Psoas muscle (tissue), 8 donors: ENCODE measurements around the gene ACTN4. TPM values are rescaled to one million over a fixed set of nuclear protein-coding genes. Genes with fewer than 3 reads are reported as not detected.

Experiments
- ATAC-seq, 4 donors: fragments of 200-7000 bp; cut with Tn5 transposase; one replicate each; pipeline ENCODE4 v1.9.1; 2020; ENCODE audit warnings: moderate library complexity in 3 of 4, mild to moderate bottlenecking in 2 of 4
- DNase-seq, 2 donors: peaks; one replicate each; pipeline ENCODE4 v3.0.0-alpha.2; 2020
- H3K27ac ChIP-seq: fragments of 200-600 bp; one replicate; pipeline ENCODE4 v1.8.0; 2022
- H3K27me3 ChIP-seq, 3 donors: fragments of 200-600 bp in 1 of 3; one replicate each; pipeline versions ENCODE4 v1.6.1 to v1.8.0; 2013 to 2022; ENCODE audit warnings: low read length in 2 of 3, mild to moderate bottlenecking in 2 of 3, moderate library complexity in 1 of 3; ENCODE audit not compliant: insufficient read depth in 3 of 3
- H3K36me3 ChIP-seq, 2 donors: fragments of 200-600 bp in 1 of 2; one replicate each; pipeline versions ENCODE4 v1.6.1 to v1.8.0; 2013 to 2022; ENCODE audit warnings: low read depth in 1 of 2, mild to moderate bottlenecking in 1 of 2, moderate library complexity in 1 of 2; ENCODE audit not compliant: insufficient read depth in 1 of 2
- H3K4me1 ChIP-seq: fragments of 200-600 bp; one replicate; pipeline ENCODE4 v1.8.0; 2022
- H3K4me3 ChIP-seq: fragments of 200-600 bp; one replicate; pipeline ENCODE4 v1.8.0; 2022; ENCODE audit warnings: mild to moderate bottlenecking
- H3K9me3 ChIP-seq: fragments of 200-600 bp; one replicate; pipeline ENCODE4 v1.8.0; 2022
- WGBS, 3 donors: extraction: QIAGEN DNeasy Blood & Tissue Kit; methylation state at CpG; one replicate each; pipeline versions ENCODE4 v1.1.6 to v1.1.7; 2013; 5-methylcytosine and 5-hydroxymethylcytosine counted together
- intact Hi-C, 2 donors: fragments of 100-400 bp; cut with DNase I; formaldehyde crosslinking; loops; one replicate each; pipeline versions ENCODE4 v1.11.0 to v1.14.2; 2022
- polyA plus RNA-seq, 3 donors: library from polyadenylated mRNA; stranded (reverse); fragments of 200-250 nt; gene quantifications; one replicate each; pipeline ENCODE4 v1.2.3, GENCODE V29; 2013
- total RNA-seq, 4 donors: library from RNA; stranded (reverse); fragmentation: NEBNext Ultra II Directional in 2 of 4; extraction: Animal tissue kit (Norgen Biotek cat#: 25700) in 2 of 4; gene quantifications; one replicate each; pipeline versions ENCODE4 v1.2.1 to v1.2.4, GENCODE V29; 2021 to 2023
- TF ChIP-seq, protein P1 (sequence below): fragments of 200-600 bp; IDR thresholded peaks from one replicate; pipeline ENCODE4 v1.8.0; 2022; ENCODE audit warnings: antibody characterized with exemption
- donor health status: healthy with polysubstance abuse.
- donor health status: DM: no; HTN: no; CAD: no; lungs with moderate emphysema.
- donor health status: Bipolar disorder and iron deficiency.
- donor health status: healthy.
- donor health status: DM: yes; HTN: yes; CAD: no.
- donor health status: DM: no; HTN: no; CAD: no.
- donor health status: DM: no; HTN: no; CAD: no.
- donor health status: DM: yes; HTN: yes; CAD: no.

Gene ACTN4
- total and polyA plus RNA-seq, 7 donors, result 38.3 to 127 (median 79.9) TPM

GRCh38 chr19:38664503-38665211 lies 17.2 kb downstream of the ACTN4 start:
- peaks cover 95% of the 10 kb centered on the region for H3K4me1 ChIP-seq
- H3K9me3 ChIP-seq, result no peaks in the 10 kb centered on the region
- TF ChIP-seq, protein P1, sequence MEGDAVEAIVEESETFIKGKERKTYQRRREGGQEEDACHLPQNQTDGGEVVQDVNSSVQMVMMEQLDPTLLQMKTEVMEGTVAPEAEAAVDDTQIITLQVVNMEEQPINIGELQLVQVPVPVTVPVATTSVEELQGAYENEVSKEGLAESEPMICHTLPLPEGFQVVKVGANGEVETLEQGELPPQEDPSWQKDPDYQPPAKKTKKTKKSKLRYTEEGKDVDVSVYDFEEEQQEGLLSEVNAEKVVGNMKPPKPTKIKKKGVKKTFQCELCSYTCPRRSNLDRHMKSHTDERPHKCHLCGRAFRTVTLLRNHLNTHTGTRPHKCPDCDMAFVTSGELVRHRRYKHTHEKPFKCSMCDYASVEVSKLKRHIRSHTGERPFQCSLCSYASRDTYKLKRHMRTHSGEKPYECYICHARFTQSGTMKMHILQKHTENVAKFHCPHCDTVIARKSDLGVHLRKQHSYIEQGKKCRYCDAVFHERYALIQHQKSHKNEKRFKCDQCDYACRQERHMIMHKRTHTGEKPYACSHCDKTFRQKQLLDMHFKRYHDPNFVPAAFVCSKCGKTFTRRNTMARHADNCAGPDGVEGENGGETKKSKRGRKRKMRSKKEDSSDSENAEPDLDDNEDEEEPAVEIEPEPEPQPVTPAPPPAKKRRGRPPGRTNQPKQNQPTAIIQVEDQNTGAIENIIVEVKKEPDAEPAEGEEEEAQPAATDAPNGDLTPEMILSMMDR, result no peak
- DNase-seq (peak in 1 of 2 donors; percentile 57), ATAC-seq (peak in 2 of 4 donors; percentile 4 to 11)
- H3K27ac ChIP-seq, result peak overlapping the region; percentile 95
- H3K4me3 ChIP-seq, result peak overlapping the region; percentile 49
- H3K36me3 ChIP-seq, result peaks cover 0 to 5% of the 10 kb centered on the region in 2 donors
- intact Hi-C loops, result loop anchor here in 1 of 2 donors (5.0 kb wide), 1 partner anchor 33 kb away; no protein-coding TSS in a partner anchor
- 13 to 40% (median 18%) methylated on average over 7 of the region's 7 CpGs for WGBS, 3 donors
- no peaks in the 10 kb centered on the region for H3K27me3 ChIP-seq

- Histone ChIP-seq H3K4me3 (peak overlapping the region; percentile 49), H3K36me3 (peaks cover 0 to 5% of the 10 kb centered on the region in 2 donors), H3K9me3 (no peaks in the 10 kb centered on the region), H3K27me3 (no peaks in the 10 kb centered on the region), H3K27ac (peak overlapping the region; percentile 95), H3K4me1 (peaks cover 95% of the 10 kb centered on the region)
- DNase-seq, result peak in 1 of 2 donors; percentile 24
- intact Hi-C loops, result no loop called here
- TF ChIP-seq, protein P1, result no peak
- ATAC-seq, result no peak
- WGBS, 3 donors, result 53 to 68% (median 58%) methylated on average over 12 to 13 of the region's 13 CpGs
Measured at GRCh38 chr19:38665219-38665931, 17.9 kb downstream of the ACTN4 start.

- DNase-seq (peak; percentile 56 to 75), ATAC-seq (peak in 2 of 4 donors; percentile 7)
- H3K9me3 ChIP-seq, result no peaks in the 10 kb centered on the region
- TF ChIP-seq, protein P1, result no peak
- H3K27ac ChIP-seq, result peak overlapping the region; percentile 95
- peak overlapping the region; percentile 49 for H3K4me3 ChIP-seq
- peaks cover 100% of the 10 kb centered on the region for H3K4me1 ChIP-seq
- no peaks in the 10 kb centered on the region for H3K27me3 ChIP-seq
- intact Hi-C loops, result no loop called here
- 25 to 45% (median 30%) methylated on average over 19 of the region's 19 CpGs for WGBS, 3 donors
- peaks cover 0 to 5% of the 10 kb centered on the region in 2 donors for H3K36me3 ChIP-seq
Measured at GRCh38 chr19:38665950-38666662, 18.7 kb downstream of the ACTN4 start.

GRCh38 chr19:38666663-38667511 lies 19.4 kb downstream of the ACTN4 start:
- no peaks in the 10 kb centered on the region for H3K9me3 ChIP-seq
- peak overlapping the region; percentile 15 for H3K4me3 ChIP-seq
- ATAC-seq (peak; percentile 32 to 48 (median 36)), DNase-seq (peak; percentile 49 to 61)
- TF ChIP-seq, protein P1, result no peak
- H3K36me3 ChIP-seq, result peaks cover 0 to 5% of the 10 kb centered on the region in 2 donors
- no peaks in the 10 kb centered on the region for H3K27me3 ChIP-seq
- intact Hi-C loops, result no loop called here
- peak overlapping the region; percentile 95 for H3K27ac ChIP-seq
- WGBS, 3 donors, result 28 to 30% (median 28%) methylated on average over 10 of the region's 10 CpGs
- H3K4me1 ChIP-seq, result peaks cover 100% of the 10 kb centered on the region
